K562 treated with DMSO at 1 percent for 12 hours (cell line): ENCODE measurements around the gene CRIM1. TPM values are rescaled to one million over a fixed set of nuclear protein-coding genes. Genes with fewer than 3 reads are reported as not detected.

Experiments used
- total RNA-seq: library from RNA; unstranded; fragments of 300-600 nt; gene quantifications from 2 replicates; pipeline ENCODE4 v1.2.3, GENCODE V29; 2022; ENCODE audit not compliant: insufficient read depth

CRIM1 gene, protein sequence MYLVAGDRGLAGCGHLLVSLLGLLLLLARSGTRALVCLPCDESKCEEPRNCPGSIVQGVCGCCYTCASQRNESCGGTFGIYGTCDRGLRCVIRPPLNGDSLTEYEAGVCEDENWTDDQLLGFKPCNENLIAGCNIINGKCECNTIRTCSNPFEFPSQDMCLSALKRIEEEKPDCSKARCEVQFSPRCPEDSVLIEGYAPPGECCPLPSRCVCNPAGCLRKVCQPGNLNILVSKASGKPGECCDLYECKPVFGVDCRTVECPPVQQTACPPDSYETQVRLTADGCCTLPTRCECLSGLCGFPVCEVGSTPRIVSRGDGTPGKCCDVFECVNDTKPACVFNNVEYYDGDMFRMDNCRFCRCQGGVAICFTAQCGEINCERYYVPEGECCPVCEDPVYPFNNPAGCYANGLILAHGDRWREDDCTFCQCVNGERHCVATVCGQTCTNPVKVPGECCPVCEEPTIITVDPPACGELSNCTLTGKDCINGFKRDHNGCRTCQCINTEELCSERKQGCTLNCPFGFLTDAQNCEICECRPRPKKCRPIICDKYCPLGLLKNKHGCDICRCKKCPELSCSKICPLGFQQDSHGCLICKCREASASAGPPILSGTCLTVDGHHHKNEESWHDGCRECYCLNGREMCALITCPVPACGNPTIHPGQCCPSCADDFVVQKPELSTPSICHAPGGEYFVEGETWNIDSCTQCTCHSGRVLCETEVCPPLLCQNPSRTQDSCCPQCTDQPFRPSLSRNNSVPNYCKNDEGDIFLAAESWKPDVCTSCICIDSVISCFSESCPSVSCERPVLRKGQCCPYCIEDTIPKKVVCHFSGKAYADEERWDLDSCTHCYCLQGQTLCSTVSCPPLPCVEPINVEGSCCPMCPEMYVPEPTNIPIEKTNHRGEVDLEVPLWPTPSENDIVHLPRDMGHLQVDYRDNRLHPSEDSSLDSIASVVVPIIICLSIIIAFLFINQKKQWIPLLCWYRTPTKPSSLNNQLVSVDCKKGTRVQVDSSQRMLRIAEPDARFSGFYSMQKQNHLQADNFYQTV
- total RNA-seq: 0.12 TPM in 1 of 2 replicates, not detected in the other

DNA sequence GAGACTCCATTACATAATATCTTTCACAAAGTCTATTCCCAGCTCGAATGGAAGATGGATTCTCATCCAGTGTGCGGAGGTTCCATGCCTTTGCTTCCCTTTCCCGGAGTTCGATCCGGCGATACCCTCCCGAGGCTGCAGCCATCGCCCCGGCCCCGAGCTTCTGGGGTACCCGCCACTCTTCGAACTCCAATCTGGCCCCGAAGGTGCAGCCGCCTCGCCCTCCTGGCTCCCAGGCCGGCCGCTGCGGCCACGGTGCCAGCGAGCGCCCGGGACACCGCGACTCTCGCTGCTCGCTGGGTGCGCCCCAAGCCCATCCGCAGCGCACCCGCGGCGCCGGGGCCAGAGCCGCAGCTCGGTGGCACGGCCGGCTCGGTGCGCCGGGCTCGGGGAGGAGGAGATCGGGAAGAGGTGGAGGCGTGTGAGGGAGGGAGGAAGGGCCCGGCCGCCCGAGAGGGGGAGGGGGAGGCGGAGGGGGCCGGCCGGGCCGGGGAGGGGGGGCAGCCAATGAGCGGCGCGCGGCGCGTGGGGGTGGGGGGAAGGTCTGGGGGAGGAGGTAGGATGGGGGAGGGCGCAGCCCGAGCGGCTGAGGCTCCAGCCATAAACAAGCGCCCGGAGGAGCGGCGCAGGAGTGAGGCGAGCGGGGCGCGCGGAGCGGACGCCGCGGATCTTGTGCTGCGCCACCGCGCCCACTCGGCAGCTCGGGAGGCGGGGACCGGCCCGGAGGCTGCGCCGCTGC, at the start of gene CRIM1:
TSS of gene CRIM1 (plus strand) at position 628 of the 739 bp plus-strand sequence. CDS start 515 bp downstream, outside the sequence.

DNA sequence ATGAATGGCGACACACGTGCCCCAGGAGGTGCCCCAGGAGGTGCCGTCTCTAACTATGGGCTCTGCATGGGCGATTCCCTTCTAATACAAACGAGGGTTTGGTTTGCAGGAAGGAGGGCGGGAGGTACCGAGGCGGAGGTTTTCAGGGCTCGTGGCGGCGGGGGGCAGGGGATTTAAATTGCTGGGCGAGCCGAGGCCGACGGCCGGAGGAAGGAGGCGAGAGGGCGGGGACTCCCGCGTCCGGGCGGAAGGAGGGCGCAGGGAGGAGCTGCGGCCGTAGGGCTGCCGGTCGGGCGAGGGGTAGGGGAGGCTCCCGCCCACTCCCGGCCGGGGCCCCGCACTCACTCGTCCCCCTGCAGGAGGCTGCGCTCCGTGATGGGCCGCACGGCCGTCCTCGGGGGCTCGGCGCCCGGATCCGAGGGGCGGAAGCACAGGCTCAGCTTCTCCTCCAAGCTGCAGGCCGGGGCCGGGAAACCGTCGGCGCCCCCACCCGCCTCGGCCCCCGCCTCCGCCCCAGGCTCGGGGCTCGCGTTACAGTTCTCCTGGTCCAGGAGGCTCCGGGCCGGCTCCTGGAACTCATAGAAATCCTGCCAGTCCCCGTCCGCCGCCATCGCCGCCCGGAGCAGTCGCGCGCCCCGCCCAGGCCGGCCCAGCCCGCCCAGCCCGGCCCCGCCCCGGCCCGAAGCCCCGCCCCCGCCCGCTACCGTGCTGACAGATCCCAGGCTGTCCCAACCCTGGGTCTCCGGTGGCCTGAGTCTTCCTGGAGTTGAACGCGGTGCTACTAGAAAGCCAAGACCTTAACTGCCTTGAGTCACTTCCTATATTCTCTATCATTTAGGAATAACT, 242.2 kb downstream of the CRIM1 start, which contains the start of gene FEZ2:
TSS of gene FEZ2 (minus strand) at position 637 of the 846 bp plus-strand sequence. CDS start at position 611, 26 bp downstream.

Other genes starting within 250 kb of the CRIM1 start
- gene FEZ2, start 242.4 kb downstream of the CRIM1 start, total RNA-seq: 12.3 and 19.6 TPM in 2 replicates